ENCODE results near the gene NTM. TPM values are rescaled to one million over a fixed set of nuclear protein-coding genes. Genes with fewer than 3 reads are reported as not detected.

Gene NTM
- total RNA-seq, 4 donors from 2014 or later = 0.40 to 3.1 (median 2.1) TPM; not detected in 1

DNA sequence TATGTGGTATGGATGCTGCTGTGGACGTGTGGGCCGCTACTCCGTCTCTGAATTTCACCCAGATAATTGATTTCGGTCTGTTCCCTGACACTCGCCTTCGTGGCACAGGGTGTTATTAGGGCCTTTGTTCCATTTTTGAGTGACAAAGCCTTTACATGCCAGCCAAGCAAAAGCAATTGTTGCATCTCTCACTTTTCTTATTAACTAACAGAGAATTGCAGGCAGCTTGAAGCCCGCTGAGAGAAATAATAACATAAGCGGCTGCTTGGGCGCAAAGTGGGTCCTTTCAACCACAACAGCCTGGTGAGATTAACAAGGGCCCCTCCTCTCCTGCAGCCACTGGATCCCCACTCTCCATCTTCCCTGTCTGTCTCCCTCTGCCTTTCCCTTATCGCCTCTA lies 449.4 kb downstream of the NTM start:
- DNase-seq = no peak
- Histone ChIP-seq H3K27ac (no peak overlapping the region), H3K4me1 (no peaks in the 10 kb centered on the region), H3K36me3 (no peaks in the 10 kb centered on the region), H3K27me3 (no peaks in the 10 kb centered on the region), H3K4me3 (no peak overlapping the region), H3K9me3 (no peaks in the 10 kb centered on the region)
- in situ Hi-C loops (cut with MboI; ENCODE audit: low pct_ligation_motif_present in 1 of 4, low pct_unique_long_range_greater_than_20kb in 1 of 4, low sequenced_read_pairs in 3 of 4) = no loop called here
- 75 to 91% methylated on average over 5 to 10 of the region's 10 CpGs for WGBS, 2 donors (ENCODE audit: low coverage in 1 of 2)
- intact Hi-C loops (cut with DNase I; ENCODE audit: low total_unique reads) = no loop called here
- TF ChIP-seq POLR2A (IDR thresholded peaks at IDR 0.05) (no peak), POLR2AphosphoS5 (IDR thresholded peaks at IDR 0.05) (no peak), EP300 (IDR thresholded peaks at IDR 0.05; ENCODE audit: low read depth) (no peak)
- TF ChIP-seq, protein P1, sequence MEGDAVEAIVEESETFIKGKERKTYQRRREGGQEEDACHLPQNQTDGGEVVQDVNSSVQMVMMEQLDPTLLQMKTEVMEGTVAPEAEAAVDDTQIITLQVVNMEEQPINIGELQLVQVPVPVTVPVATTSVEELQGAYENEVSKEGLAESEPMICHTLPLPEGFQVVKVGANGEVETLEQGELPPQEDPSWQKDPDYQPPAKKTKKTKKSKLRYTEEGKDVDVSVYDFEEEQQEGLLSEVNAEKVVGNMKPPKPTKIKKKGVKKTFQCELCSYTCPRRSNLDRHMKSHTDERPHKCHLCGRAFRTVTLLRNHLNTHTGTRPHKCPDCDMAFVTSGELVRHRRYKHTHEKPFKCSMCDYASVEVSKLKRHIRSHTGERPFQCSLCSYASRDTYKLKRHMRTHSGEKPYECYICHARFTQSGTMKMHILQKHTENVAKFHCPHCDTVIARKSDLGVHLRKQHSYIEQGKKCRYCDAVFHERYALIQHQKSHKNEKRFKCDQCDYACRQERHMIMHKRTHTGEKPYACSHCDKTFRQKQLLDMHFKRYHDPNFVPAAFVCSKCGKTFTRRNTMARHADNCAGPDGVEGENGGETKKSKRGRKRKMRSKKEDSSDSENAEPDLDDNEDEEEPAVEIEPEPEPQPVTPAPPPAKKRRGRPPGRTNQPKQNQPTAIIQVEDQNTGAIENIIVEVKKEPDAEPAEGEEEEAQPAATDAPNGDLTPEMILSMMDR (IDR thresholded peaks at IDR 0.05) = no peak

DNA sequence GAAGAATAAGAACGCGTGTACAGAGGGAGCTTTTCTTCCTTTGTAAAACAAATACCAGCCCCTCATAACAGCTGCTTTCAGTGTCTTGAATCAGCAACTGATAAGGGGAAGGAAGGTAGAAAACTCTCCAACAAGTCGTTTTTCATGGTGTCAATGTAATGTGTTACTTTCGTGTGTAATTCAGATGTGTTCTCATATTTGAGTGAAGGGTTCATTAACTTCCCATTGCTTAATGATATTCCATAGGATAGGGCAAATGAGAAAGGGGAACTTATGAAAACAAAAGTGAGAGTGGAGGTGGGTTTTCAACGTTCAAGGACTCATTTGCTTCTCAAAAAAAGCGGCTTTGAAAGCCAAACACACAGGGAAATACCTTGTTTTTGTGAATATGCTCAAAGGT lies 452.1 kb downstream of the NTM start:
- Histone ChIP-seq H3K36me3 (no peaks in the 10 kb centered on the region), H3K4me3 (no peak overlapping the region), H3K27ac (no peak overlapping the region), H3K4me1 (no peaks in the 10 kb centered on the region), H3K9me3 (no peaks in the 10 kb centered on the region), H3K27me3 (no peaks in the 10 kb centered on the region)
- DNase-seq = no peak
- intact Hi-C loops (cut with DNase I; ENCODE audit: low total_unique reads) = no loop called here
- whole genome bisulfite sequencing, 2 donors (ENCODE audit: low coverage in 1 of 2) = 29 to 39% methylated on average over 6 of the region's 6 CpGs
- no peak for TF ChIP-seq POLR2AphosphoS5 (IDR thresholded peaks at IDR 0.05)
- no peak for TF ChIP-seq EP300 (IDR thresholded peaks at IDR 0.05; ENCODE audit: low read depth)
- TF ChIP-seq, protein P1 (IDR thresholded peaks at IDR 0.05) = no peak
- TF ChIP-seq POLR2A (IDR thresholded peaks at IDR 0.05) = no peak
- in situ Hi-C loops (cut with MboI; ENCODE audit: low pct_ligation_motif_present in 1 of 4, low pct_unique_long_range_greater_than_20kb in 1 of 4, low sequenced_read_pairs in 3 of 4) = no loop called here

GRCh38 chr11:131823772-131824171 lies 453.4 kb downstream of the NTM start:
- in situ Hi-C loops (cut with MboI; ENCODE audit: low pct_ligation_motif_present in 1 of 4, low pct_unique_long_range_greater_than_20kb in 1 of 4, low sequenced_read_pairs in 3 of 4) (no loop called here), intact Hi-C loops (cut with DNase I; ENCODE audit: low total_unique reads) (no loop called here)
- H3K27ac ChIP-seq = no peak overlapping the region
- no peaks in the 10 kb centered on the region for H3K27me3 ChIP-seq
- no peaks in the 10 kb centered on the region for H3K36me3 ChIP-seq
- H3K4me1 ChIP-seq = no peaks in the 10 kb centered on the region
- 43 to 55% methylated on average over 2 of the region's 2 CpGs for WGBS, 2 donors (ENCODE audit: low coverage in 1 of 2)
- no peaks in the 10 kb centered on the region for H3K9me3 ChIP-seq
- no peak for DNase-seq
- TF ChIP-seq, protein P1 (IDR thresholded peaks at IDR 0.05) = no peak
- TF ChIP-seq POLR2A (IDR thresholded peaks at IDR 0.05) (no peak), POLR2AphosphoS5 (IDR thresholded peaks at IDR 0.05) (no peak), EP300 (IDR thresholded peaks at IDR 0.05; ENCODE audit: low read depth) (no peak)
- H3K4me3 ChIP-seq = no peak overlapping the region

GRCh38 chr11:131824771-131825170 lies 454.4 kb downstream of the NTM start:
- WGBS, 2 donors (ENCODE audit: low coverage in 1 of 2) = 56 to 82% methylated on average over 3 of the region's 3 CpGs
- in situ Hi-C loops (cut with MboI; ENCODE audit: low pct_ligation_motif_present in 1 of 4, low pct_unique_long_range_greater_than_20kb in 1 of 4, low sequenced_read_pairs in 3 of 4) (no loop called here), intact Hi-C loops (cut with DNase I; ENCODE audit: low total_unique reads) (no loop called here)
- no peak for DNase-seq
- H3K36me3 ChIP-seq = no peaks in the 10 kb centered on the region
- no peaks in the 10 kb centered on the region for H3K27me3 ChIP-seq
- no peak overlapping the region for H3K4me3 ChIP-seq
- TF ChIP-seq POLR2A (IDR thresholded peaks at IDR 0.05) = no peak
- TF ChIP-seq, protein P1 (IDR thresholded peaks at IDR 0.05) = no peak
- TF ChIP-seq POLR2AphosphoS5 (IDR thresholded peaks at IDR 0.05) = no peak
- TF ChIP-seq EP300 (IDR thresholded peaks at IDR 0.05; ENCODE audit: low read depth) = no peak
- no peak overlapping the region for H3K27ac ChIP-seq
- H3K9me3 ChIP-seq = no peaks in the 10 kb centered on the region
- no peaks in the 10 kb centered on the region for H3K4me1 ChIP-seq

All from transverse colon (tissue), 4 donors.